ENCODE measurements around the gene SPN.
"Not testable (repeated sequence)": the region's sequence is repeated elsewhere in the genome, so short reads cannot be mapped to it uniquely, and the experiment has no call there.

The SPN gene

GRCh38 chr16:29701214-29701555 lies 38.1 kb downstream of the SPN start:
- no peak for DNase-seq (ENCODE audit: low read depth in 2 of 2)

GRCh38 chr16:29702269-29702668 lies 39.2 kb downstream of the SPN start:
- no peak for DNase-seq (ENCODE audit: low read depth in 2 of 2)

DNA sequence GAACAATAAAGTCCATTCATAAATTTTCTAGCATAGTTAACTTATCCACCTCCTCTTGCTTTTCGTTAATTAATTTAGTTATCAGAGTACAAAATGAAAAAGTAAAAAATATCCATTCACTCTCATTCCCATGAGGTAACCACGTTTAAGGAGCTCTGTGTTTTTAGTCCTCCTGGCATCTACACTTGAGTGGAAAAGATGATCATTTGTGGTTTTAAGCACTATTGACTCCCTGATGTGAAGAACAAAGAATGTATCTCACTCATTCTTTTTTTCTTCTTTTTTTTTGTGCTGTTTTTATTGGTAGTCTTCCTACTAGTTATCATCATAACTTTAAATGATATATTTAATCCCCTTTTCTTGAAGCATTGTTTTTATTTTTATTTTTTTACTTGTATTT lies 42.0 kb downstream of the SPN start:
- no peak for DNase-seq (ENCODE audit: low read depth in 2 of 2)

DNA sequence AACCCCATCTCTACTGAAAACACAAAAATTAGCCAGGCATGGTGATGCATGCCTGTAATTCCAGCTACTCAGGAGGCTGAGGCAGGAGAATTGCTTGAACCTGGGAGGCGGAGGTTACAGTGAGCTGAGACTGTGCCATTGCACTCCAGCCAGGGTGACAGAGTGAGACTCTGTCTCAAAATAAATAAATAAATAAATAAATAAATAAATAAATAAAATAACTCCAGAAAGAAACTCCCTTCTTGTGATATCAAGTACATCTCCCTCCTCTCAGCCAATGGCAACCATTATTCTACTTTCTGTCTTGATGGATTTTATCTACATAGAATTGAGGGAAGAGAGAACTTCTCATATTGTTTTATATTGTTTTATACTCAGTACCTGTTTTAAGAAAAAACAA lies 44.1 kb downstream of the SPN start:
- not testable (repeated sequence) for DNase-seq (ENCODE audit: low read depth in 2 of 2)

GRCh38 chr16:29708917-29709600 lies 46.0 kb downstream of the SPN start:
- no peak for DNase-seq (ENCODE audit: low read depth in 2 of 2)

- not testable (repeated sequence) for DNase-seq (ENCODE audit: low read depth in 2 of 2)
Observed at GRCh38 chr16:29709657-29710056, 46.6 kb downstream of the SPN start.

GRCh38 chr16:29710227-29711219 lies 47.5 kb downstream of the SPN start:
- DNase-seq (ENCODE audit: low read depth in 2 of 2): peak; percentile 49 to 58

DNA sequence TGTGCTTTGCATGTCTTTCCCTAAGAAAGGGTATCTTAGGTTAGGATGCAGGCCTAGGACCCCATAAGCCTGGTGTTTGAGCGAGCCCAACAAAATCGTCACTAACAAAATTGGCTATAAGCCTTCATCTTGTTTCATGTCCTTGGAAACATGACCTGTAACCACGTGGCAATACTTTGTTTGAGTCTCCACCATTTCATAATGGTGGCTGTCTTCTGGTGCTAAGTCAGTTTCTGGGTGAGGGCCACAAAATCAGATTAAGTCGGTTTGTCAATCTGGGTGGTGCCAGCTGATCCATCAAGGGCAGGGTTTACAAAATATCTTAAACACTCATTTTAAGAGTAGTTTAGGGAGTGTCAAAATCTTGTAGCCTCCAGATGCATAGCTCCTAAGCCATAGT lies 49.8 kb downstream of the SPN start:
- DNase-seq (ENCODE audit: low read depth in 2 of 2): no peak

DNA sequence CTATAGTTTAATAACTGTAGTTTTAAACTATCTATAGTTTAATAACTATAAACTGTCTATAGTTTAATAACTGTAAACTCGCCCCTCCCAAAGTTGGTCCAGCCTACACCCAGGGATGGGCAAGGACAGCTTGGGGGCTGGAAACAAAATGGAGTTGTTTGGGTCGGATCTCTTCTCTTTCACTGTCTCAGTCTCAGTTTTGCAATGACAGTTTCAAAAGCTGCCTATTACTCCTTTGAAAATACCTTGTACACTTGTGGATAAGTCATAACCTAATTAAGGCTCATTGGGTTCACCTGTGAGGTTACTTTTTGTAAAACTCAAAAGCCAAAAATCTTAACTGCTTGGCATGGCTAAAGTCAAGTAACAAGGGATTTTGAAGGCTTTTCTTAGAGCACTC lies 51.3 kb downstream of the SPN start:
- DNase-seq (ENCODE audit: low read depth in 2 of 2): no peak

GRCh38 chr16:29714972-29715371 lies 51.9 kb downstream of the SPN start:
- no peak for DNase-seq (ENCODE audit: low read depth in 2 of 2)

GRCh38 chr16:29717113-29717512 lies 54.1 kb downstream of the SPN start:
- DNase-seq (ENCODE audit: low read depth in 2 of 2): no peak

DNA sequence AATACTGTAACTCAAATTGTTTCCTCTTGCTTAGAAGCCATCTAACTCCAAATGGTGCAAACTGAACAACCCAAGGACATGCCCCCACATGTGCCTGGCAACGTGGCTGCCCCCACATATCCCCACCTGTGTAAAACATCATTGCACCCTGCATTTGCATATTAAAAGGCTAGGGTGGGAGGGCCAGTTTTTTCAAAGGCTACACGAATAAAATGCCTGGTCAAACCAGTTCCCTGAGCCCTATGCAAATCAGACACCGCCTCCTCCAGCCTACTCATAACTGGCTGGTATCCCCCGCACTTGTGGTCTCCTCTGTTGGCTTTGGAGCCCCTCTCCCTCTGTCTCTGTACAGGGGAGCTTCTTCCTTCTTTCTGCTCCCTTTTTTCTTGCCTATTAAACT lies 56.0 kb downstream of the SPN start:
- DNase-seq (ENCODE audit: low read depth in 2 of 2): no peak
